HS-27A (cell line): ENCODE results near the gene NOVA2.

ENCODE experiments used
- DNase-seq: peaks from one replicate; pipeline ENCODE4 v3.0.0-alpha.2; 2012; ENCODE audit warnings: low read depth, missing footprints

The NOVA2 gene

DNA sequence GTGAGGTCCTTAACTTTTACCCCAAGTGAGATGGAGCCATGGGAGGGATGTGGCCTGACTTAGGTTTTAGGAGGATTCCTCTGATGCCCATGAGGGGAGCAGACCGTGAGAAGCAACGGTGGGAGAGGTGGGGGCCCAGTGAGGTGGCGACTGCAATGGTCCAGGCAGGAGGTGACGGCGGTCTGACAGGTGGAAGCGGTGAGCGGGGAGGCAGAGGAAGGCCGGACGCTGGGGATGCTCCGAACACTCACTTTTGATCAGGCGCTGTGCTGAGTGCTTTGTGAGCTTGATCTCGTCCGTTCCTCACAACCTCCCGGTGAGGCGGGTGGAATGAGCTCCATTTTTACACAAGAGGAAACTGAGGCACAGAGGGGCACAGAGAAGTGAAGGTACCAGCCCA lies 11.6 kb downstream of the NOVA2 start:
- DNase-seq = no peak

- DNase-seq = no peak
Measured at GRCh38 chr19:45960595-45961235, 12.9 kb downstream of the NOVA2 start.

DNA sequence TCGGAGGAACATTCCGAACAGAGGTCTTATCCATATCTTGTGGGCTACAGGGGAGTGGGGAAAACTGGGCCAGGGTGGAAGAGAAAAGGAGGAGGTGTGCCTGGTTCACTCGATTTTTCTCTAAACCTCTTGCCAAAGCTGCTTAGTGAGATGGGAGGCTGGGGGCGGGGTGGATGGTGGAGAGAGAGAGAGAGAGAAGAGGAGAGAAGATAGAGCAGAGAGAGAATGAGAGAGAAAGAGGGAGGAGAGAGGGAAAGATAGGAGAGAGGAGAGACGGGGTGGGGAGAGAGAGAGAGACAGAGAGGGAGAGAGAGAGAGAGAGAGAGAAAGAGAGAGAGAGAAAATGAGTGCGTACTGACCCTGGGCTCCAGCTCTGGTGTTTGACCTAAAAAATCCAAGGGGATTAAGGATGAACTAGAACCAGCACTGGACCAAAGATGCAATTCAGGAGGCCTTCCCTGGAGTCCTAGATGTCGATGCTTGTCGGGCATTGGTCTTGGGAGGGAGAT lies 14.1 kb downstream of the NOVA2 start:
- DNase-seq = no peak

GRCh38 chr19:45958769-45959516 lies 14.7 kb downstream of the NOVA2 start:
- DNase-seq = no peak

DNA sequence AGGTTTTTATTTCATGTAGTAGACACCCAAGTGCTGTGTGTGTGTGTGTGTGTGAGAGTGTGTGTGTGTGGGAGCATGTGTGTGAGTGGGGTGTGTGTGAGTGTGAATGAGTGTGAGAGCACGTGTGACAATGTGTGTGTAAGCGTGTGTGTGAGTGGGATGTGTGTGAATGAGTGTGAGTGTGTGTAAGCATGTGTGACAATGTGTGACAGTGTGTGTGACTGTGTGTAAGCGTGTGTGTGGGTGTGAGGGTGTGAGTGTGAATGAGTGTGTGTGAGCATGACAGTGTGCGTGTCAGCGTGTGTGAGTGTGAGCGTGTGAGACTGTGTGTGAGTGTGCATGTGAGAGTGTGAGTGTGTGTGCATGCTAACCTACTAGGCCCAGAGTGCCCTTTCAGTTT lies 15.3 kb downstream of the NOVA2 start:
- no peak for DNase-seq

DNA sequence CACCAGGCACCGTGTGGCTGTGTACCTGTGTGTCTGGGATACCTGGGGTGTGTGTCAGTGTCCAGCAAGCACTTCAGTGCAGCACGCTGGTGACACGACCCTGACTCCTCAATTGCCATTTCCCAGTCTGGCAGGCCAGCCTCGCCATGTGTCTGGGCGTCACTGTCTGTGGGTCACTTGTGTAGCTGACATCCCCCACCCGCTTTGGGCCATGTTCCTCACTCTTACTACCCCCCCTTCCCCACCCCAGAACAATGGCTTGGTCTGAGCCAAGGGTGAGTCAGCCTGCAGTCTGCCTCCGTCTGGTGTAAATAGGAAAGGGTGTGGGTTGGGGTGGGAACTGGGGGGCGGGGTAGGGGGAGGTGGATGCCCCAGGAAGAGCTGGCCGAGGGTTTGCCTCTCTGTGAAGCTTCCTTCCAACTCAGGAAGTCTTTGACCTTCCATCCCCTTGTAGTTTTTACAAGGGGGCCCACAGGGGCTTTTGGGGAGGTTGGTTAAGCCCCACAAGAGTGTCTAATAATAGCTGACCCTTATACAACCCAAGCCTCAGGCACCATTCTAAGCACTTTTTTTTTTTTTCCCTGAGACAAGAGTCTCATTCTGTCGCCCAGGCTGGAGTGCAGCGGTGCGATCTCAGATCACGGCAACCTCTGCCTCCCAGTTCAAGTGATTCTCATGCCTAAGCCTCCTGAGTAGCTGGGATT lies 17.6 kb downstream of the NOVA2 start:
- no peak for DNase-seq

GRCh38 chr19:45954156-45954555 lies 19.5 kb downstream of the NOVA2 start:
- DNase-seq = no peak

- no peak for DNase-seq
Measured at GRCh38 chr19:45953676-45954075, 20.0 kb downstream of the NOVA2 start.

DNA sequence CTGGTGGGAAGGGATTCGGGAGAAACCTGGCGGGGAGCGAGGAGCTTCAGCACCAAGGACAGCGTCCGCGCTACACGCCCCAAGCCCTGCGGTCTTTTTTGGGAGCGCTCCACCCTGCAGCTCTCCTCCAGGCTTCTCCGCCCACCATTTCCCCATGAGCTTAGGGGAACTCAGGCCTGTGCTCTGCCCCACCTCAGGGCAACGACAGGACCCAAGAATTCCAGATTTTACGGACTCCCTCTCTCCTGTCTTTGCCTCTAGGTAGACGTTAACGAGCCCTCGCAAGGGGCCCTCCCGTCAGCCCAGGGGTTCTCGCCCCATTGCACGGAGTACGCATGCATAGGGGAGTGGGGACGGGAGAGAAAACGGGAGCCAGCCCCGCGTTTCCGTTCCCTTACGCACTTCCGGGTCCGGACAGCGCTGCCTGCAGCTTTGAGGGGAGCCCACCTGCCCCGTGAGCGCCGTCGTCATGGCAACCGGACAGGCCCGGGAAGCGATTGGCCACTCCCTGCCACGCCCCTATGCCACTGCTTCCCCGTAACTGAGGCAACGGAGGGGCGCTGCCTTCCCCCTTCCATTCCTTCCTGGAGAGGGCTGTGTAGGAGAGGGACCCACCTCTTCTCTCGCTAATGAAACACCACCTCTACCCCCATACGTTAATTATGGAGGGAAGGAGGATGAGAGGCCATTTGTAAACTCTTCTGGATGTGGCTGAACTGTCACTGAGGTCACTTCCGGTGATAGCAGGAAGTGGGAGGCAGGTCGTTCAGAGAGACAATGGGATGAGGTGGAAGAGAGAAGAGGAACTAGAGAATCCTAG lies 20.8 kb downstream of the NOVA2 start:
- DNase-seq = no peak

GRCh38 chr19:45952341-45952685 lies 21.4 kb downstream of the NOVA2 start:
- DNase-seq = no peak

DNA sequence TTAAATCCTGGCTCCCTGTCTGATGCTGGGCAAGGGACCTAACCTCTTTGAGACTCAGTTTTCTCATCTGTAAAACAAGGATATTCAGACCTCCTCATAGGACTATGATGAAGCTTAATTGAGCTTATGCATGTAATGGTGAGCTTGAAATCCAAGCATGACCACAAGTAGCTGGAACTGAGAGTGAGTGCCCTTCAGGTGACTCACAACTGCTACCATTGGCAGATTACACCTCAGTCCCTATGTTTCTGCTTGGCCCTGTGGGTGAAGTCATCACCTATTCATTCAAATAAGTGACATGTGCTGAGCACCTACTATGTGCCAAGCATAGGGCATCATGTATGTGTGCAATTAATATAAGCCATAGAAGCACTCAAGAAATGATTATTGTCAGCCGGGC lies 25.7 kb downstream of the NOVA2 start:
- no peak for DNase-seq

DNA sequence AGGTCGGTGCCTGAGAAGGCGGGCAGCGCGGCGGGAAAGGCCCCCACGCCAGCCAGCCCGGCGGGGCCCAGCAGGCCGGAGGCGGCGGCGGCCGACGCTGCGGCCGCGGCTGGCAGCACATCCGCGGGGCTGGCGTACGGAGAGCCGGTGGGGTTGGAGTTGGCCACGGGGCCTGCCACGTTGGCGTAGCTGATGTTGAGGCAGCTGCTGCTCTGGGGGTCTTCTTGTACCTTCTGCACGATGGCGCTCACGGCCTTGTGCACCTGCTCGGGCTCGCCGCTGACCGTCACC lies 33.2 kb downstream of the NOVA2 start:
- no peak for DNase-seq

DNA sequence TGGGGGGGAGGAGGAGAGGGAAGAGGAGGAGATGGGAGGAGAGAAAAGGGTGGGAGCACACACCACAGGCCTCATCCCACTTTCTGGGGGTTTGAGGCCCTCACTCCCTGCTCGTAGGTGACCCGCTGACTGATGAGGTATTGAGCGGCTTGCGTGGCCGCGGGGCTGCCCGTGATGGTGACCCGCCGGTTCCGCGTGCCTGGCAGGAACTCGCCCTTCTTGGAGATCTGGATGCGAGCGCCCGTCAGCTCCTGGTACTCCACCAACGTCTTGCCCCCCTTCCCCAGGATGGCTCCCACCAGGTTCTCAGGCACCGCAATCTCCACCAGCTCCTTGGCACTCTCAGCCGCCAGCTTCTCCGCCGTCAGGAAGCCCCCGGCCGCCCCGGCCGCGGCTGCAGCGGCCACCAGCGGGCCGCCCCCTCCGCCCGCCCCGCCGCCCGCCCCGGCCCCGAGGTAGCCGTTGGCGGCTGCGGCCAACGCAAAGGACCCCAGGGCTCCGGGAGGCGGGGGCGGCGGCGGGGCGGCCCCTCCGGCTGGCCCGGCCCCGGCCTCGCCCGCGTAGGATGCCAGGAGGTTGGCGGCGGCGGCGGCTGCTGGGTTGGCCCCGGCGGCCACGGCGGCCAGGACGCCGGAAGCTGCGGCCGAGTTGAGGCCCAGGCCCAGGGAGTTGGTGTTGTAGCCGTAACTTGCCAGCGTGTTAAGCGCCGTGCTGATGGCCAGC lies 33.7 kb downstream of the NOVA2 start:
- no peak for DNase-seq

DNA sequence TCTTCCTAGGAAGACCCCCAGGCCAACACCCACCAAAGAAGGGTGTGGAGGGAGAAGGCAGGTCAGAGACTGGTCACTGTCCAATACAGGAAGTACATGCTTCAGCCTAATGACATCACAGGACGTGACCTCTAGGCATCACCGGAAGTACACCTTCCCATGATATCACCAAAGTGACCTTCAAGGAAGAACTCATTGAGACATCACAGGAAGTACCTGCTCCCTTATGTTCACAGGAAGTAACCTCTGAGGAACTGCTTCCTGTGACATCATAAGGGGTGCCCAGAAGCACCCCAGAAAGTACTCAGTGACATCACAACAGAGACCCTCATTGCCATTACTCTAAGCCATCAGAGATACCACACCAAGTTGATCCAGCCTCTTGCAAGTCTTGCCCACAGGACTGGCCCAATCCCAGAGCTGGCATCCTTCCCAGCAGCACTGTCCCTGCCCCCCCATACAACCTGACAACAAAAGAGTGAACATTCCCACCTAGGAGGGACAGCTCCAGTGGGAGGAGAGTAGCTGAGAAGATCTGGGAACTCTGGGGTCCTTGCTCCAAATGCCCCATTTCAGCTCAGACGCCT lies 34.8 kb downstream of the NOVA2 start:
- no peak for DNase-seq

GRCh38 chr19:45935267-45935666 lies 38.4 kb downstream of the NOVA2 start:
- no peak for DNase-seq

GRCh38 chr19:45934551-45935230 lies 39.0 kb downstream of the NOVA2 start:
- DNase-seq = no peak

DNA sequence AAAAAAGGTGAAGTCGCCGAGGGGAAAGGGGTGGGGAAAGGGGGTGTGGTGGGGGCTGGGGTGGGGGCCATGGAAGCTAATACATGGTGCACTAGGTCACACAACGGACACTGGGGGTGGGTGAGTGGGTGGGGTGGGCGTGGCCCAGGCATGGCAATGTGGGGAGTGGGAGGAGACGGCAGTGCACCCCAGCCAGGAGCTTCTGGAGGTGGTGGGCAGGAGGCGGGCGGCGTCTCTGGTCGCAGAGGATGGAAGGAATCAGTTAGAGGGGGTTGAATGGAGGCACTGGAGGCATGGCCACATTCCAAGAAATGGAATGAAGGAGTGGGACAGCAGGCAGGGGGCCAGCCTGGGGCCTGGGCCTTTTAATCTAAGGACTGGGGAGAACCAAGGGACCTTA lies 39.9 kb downstream of the NOVA2 start:
- DNase-seq = no peak

GRCh38 chr19:45931055-45931454 lies 42.6 kb downstream of the NOVA2 start:
- DNase-seq = no peak

- DNase-seq = no peak
Measured at GRCh38 chr19:45929247-45929646, 44.4 kb downstream of the NOVA2 start.

DNA sequence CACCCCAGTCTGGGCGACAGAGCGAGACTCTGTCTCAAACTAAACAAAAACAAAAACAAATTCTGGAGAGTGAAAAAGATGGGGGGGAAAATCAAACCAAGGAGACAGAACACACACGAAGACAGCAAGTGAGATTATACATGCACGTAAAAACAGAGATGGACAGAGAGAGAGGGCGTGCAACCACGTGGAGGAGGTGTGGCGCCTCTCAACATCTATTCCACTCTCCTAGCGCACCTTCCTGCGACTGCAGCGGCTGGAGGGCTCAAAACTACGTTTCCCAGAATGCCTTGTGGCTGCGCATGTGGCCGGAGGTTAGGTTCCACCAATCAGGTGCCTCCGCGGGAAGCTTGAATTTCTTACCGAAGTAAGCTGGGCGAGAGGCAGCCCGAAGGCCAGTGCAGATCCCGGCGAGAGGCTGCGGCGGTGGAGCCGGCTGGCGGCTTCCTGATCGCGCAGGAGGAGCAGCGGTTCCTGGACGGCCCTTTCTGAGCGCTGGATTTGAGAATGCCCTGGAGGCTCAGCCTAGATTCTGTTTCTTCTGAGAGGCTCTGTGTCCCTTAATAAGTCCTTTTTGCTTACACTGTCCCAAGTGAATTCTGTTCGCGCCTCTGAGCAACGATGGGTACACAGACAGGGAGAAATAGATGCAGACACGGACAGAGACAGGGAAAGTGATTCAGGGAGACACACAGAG lies 46.0 kb downstream of the NOVA2 start:
- peak; percentile 82 for DNase-seq
